Stimulated activated CD4-positive, alpha-beta T cell treated with anti-CD3 and anti-CD28 coated beads, Interleukin-12 subunit alpha, Interleukin-12 subunit beta, amount 100 ng/mL, for 4 hours (primary cell): Measurements from ENCODE around the gene COL24A1.
"Not testable (repeated sequence)": the region's sequence is repeated elsewhere in the genome, so short reads cannot be mapped to it uniquely, and the experiment has no call there.

Experiments
- DNase-seq: peaks from one replicate; pipeline ENCODE4 v3.0.0-alpha.2; 2020

COL24A1 gene

DNA sequence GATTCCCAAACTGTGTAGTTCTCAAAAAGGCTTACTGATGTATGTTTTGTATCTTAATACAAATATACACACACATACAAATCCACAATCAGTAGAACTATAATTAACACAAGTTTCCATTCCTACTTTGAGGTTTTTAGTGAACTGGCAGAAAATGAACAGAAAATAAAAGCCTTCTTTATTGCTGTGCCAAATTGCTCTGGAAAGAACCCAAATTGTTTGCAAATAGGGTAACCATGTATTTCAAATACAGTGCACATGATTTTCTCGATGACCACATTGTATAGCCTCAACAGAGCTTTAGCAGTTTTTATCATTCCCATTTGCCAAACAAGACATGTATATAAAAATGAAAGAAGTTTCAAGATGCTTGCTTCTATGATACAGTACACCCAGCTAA, 173.3 kb downstream of the COL24A1 start:
- DNase-seq: no peak

GRCh38 chr1:85976516-85977205, 179.9 kb downstream of the COL24A1 start:
- DNase-seq: no peak

- no peak for DNase-seq
These were observed 180.6 kb downstream of the COL24A1 start for GRCh38 chr1:85975912-85976371.

DNA sequence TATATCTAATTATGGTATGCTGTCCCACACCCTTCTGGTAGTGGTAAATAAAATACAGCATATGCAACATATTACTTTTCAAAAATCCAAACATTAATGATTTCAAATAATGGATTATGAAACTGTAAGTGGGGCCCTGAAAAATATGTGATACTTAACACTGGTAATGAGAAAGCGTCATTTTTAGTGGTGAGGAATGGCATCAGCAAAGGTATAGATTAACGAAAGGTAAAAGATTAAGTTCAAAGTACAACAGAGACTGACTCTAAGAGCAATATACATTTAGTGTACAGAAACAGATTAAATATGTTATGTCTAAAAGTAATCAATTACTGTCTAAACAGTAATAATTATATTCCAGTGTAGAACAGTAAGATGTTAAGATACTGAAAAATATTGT, 194.1 kb downstream of the COL24A1 start:
- DNase-seq: no peak

- DNase-seq: no peak
These were observed 198.8 kb downstream of the COL24A1 start for GRCh38 chr1:85957760-85958159.

DNA sequence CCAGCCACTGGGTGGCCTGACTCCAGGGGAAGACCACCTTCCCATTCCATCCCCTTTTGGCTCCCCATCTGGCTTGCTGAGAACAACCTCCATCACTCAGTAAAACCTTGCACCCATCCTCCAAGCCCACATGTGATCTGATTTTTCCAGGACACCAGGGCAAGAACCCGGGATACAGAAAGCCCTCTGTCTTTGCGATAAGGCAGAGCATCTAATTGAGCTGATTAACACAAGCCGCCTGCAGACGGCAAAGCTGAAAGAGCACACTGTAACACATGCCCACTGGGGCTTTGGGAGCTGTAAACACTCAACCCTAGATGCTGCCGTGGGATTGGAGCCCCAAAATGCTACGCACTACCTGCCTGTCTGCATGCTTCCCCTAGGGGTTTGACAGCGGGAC, 201.4 kb downstream of the COL24A1 start:
- not testable (repeated sequence) for DNase-seq

DNA sequence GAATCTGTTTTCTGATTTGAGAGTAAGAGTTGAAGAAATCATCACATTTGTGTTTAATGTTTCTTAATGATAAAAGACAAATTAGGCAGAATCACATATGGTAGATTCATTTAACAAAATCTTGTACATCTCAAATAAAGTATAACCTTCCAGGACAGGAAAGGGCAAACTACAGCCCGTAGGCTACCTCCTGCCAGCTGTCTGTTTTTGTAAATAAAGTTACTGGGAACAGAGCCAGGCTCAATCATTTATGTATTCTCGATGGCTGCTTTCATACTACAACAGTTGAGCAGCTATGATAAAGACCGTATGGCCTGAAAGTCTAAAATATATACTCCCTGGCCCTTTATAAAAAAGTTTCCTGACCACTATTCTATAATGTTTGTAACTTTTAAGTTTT, 204.1 kb downstream of the COL24A1 start:
- DNase-seq: no peak

GRCh38 chr1:85947186-85947585, 209.4 kb downstream of the COL24A1 start:
- DNase-seq: no peak

DNA sequence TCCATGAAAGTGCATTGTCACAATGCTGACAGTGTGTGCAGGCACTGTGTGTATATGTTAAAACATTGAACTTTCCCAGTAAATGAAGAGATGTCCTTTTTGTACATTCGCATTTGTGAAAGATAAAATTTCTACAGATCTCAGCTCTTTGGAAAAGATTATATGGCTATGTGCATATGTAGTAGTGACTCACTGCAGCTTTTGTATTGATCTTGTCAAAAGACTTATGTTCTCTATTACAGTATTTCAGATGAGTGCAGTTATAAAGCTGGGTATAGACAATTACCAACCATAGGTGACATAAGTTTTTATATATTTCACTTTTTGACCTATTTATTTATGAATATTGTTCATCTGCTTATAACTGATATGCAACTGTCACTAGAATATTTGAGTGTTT, 212.6 kb downstream of the COL24A1 start:
- no peak for DNase-seq

GRCh38 chr1:85943526-85943925, 213.0 kb downstream of the COL24A1 start:
- DNase-seq: no peak

DNA sequence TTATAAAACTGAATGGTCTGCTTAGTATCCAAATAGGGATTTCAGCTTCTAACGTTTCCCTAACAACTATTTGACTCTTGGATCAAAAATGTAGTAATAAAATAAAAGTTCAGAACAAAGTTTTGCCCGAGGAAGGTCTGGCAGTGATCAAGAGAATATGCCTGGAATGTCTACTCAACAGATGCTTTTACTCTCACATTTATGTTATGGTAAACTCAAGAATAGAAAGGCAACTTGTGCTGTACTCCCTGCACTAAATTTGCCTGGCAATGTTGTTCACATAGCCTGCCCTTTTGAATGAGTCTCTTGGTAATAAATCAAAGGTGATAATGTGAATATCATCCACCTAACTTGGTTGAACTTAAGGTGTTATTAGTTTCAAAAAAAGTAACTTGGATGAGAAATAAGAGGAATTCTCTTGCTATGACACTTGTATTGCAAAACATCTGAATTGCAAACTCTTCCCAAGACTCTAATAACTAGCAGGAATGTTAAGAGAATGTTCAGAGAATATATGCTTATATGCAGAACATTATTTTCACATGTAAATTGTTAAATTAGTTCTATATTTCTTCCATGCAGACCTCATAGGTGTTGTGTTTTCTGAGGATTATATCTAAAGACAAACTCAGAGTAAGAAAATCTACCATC, 215.8 kb downstream of the COL24A1 start:
- DNase-seq: no peak

GRCh38 chr1:85938829-85939228, 217.7 kb downstream of the COL24A1 start:
- no peak for DNase-seq

- no peak for DNase-seq
These were observed 220.1 kb downstream of the COL24A1 start for GRCh38 chr1:85936470-85936869.

DNA sequence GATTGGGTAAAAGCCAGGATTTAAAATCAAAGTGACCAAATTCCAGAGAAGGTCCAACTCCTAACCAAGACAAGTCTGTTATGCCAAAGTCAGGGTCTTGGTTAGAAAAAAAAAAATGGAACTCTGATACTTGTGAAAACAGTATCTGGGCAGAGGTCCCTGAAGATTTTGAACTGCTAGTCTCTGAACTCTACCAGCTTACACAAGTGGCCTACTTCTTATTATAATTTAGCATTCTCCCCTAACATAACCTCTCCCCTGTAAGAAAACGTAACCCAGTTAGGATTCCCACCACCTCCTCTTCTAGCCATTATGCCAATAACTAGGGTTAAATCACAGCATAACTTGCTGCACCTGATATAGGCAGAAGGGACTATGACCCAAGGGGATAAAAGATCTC, 220.5 kb downstream of the COL24A1 start:
- DNase-seq: no peak

- no peak for DNase-seq
These were observed 221.3 kb downstream of the COL24A1 start for GRCh38 chr1:85935234-85935633.

DNA sequence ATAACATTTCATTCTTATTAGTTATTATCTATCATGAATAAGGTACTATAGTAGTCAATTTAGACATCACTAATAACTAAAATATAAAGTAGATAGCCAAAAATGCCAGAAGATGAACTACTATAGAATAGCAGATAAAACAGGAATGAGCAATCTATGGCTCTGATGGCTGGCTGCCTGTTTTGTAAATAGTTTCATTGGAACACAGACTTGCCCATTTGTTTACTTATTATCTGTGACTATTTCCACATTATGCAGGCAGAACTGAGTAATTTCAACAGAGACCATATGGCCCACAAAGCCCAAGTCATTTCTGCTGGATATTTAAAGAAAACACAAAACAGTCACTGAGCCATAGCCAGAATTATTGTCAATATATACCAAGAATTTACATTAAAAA, 222.1 kb downstream of the COL24A1 start:
- DNase-seq: no peak

GRCh38 chr1:85933961-85934360, 222.6 kb downstream of the COL24A1 start:
- DNase-seq: no peak

DNA sequence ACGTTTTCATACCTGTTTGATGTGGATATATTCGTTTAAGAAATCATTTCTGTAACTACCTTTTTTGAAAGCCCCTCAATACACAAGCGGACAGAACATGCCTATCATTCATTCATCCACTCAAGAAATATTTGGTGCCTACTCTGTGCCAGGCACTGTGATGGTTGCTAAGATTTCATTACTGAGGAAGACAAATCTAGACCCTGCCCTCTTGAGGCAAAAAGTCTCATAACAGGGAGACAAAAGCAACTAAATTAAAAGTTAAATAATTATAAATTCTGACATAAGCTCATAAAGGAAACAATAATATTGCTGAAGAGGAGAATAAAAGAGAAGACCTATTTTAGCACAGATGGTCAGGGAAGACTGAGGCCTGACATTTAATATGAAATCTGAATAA, 244.8 kb downstream of the COL24A1 start:
- DNase-seq: no peak

GRCh38 chr1:85900921-85901320, 255.7 kb downstream of the COL24A1 start:
- no peak for DNase-seq

- DNase-seq: no peak
These were observed 257.7 kb downstream of the COL24A1 start for GRCh38 chr1:85898861-85899260.

DNA sequence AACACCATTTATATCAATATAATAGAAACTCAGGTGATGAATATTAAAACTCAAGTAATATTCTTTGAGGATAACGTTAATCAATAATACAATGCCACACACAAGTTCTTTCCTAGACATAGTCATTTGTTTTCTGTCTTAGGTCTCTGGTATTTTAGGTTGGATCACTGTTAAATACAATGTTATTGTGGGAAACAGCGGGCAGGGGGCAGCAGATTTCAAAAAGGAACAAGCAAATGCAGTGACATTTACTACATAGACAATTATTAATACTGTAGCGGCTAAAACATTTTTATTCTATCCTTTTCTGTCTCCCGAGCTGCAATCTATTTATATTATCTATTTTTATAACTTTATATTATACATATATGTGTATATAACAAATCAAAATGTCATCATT, 261.9 kb downstream of the COL24A1 start:
- DNase-seq: no peak

GRCh38 chr1:85892366-85892765, 264.2 kb downstream of the COL24A1 start:
- no peak for DNase-seq

DNA sequence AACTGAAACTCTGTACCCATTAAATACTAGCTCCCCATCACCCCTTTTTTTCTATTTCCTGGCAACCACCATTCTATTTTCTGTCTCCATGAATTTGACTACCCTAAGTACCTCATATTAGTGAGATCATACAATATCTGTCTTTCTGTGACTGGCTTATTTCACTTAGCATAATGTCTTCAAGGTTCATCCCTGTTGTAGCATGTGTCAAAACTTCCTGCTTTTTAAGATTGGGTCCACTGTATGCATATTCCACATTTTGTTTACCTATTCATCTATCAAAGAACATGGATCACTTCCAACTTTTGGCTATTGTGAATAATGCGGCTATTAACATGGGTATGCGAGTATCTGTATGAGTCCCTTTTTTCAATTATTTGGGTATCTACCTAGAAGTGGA, 266.7 kb downstream of the COL24A1 start:
- no peak for DNase-seq

- DNase-seq: no peak
These were observed 267.7 kb downstream of the COL24A1 start for GRCh38 chr1:85888921-85889320.
